Peyer's patch (tissue), 4 donors: Measurements from ENCODE around the gene MGMT.

ENCODE experiments used
- POLR2A ChIP-seq, 2 donors: fragments of 450-650 bp; IDR thresholded peaks; one replicate each; pipeline ENCODE4 v1.5.1; 2017; ENCODE audit warnings: antibody characterized with exemption in 2 of 2, mild to moderate bottlenecking in 2 of 2, moderate library complexity in 2 of 2
- TF ChIP-seq, protein P1 (sequence below), 6 experiments: fragments of 450-650 bp in 4 of 6; fragments of 200-600 bp in 2 of 6; sonication (generic) in 1 of 6; IDR thresholded peaks; one replicate each; pipeline ENCODE4 v1.5.1; 2017 to 2019; ENCODE audit warnings: antibody characterized with exemption in 6 of 6, mild to moderate bottlenecking in 3 of 6, moderate library complexity in 1 of 6

- TF ChIP-seq POLR2A (IDR thresholded peaks at IDR 0.05), result no peak
- TF ChIP-seq, protein P1, sequence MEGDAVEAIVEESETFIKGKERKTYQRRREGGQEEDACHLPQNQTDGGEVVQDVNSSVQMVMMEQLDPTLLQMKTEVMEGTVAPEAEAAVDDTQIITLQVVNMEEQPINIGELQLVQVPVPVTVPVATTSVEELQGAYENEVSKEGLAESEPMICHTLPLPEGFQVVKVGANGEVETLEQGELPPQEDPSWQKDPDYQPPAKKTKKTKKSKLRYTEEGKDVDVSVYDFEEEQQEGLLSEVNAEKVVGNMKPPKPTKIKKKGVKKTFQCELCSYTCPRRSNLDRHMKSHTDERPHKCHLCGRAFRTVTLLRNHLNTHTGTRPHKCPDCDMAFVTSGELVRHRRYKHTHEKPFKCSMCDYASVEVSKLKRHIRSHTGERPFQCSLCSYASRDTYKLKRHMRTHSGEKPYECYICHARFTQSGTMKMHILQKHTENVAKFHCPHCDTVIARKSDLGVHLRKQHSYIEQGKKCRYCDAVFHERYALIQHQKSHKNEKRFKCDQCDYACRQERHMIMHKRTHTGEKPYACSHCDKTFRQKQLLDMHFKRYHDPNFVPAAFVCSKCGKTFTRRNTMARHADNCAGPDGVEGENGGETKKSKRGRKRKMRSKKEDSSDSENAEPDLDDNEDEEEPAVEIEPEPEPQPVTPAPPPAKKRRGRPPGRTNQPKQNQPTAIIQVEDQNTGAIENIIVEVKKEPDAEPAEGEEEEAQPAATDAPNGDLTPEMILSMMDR (IDR thresholded peaks at IDR 0.05), result no peak
These were observed 306.4 kb downstream of the MGMT start for GRCh38 chr10:129773359-129773990.
